A549 (cell line): ENCODE results near the gene RMI1. TPM values are rescaled to one million over a fixed set of nuclear protein-coding genes. Genes with fewer than 3 reads are reported as not detected.

Experiments used
- ATOH8 ChIP-seq: fragments of 250-450 bp; sonication (Bioruptor Pico); IDR thresholded peaks from 2 replicates; pipeline ENCODE4 v1.5.0; 2020; ENCODE audit warnings: low read depth, mild to moderate bottlenecking, moderate library complexity
- BCL3 ChIP-seq: fragments of >200 bp; sonication (Bioruptor Twin); formaldehyde crosslinking; IDR thresholded peaks from 3 replicates; pipeline ENCODE4 v1.6.1; 2016
- BHLHE40 ChIP-seq: IDR thresholded peaks from 2 replicates; pipeline ENCODE4 v1.6.1; 2012; ENCODE audit warnings: low read depth, low read length, inconsistent platforms
- CBX8 ChIP-seq: fragments of 200-600 bp; sonication (generic); IDR thresholded peaks from 2 replicates; pipeline ENCODE4 v1.6.1; 2016
- CEBPB ChIP-seq, 2 experiments: fragments of >200 bp in 1 of 2; sonication (Bioruptor Twin) in 1 of 2; formaldehyde crosslinking in 1 of 2; IDR thresholded peaks; 2 replicates each; pipeline ENCODE4 v1.6.1; 2012 to 2016
- CHD2 ChIP-seq: fragments of 150-350 bp; IDR thresholded peaks from 2 replicates; pipeline ENCODE4 v1.6.1; 2014; ENCODE audit warnings: low read length; ENCODE audit not compliant: partially characterized antibody
- CHD4 ChIP-seq: fragments of 200-600 bp; sonication (generic); IDR thresholded peaks from 2 replicates; pipeline ENCODE4 v1.6.1; 2016; ENCODE audit warnings: antibody characterized with exemption, mild to moderate bottlenecking, borderline replicate concordance
- CTCF ChIP-seq: fragments of >200 bp; sonication (Bioruptor Twin); formaldehyde crosslinking; IDR thresholded peaks from 3 replicates; pipeline ENCODE4 v1.5.1; 2016
- E2F6 ChIP-seq: IDR thresholded peaks from 2 replicates; pipeline ENCODE4 v1.6.1; 2012; ENCODE audit warnings: low read depth, borderline replicate concordance
- FOSL2 ChIP-seq, 2 experiments: fragments of 450-650 bp in 1 of 2; fragments of >200 bp in 1 of 2; sonication (Bioruptor Twin) in 1 of 2; formaldehyde crosslinking; IDR thresholded peaks; 2 replicates each; pipeline versions ENCODE4 v1.5.0 to v1.6.1; 2016 to 2020; ENCODE audit warnings: mild to moderate bottlenecking in 1 of 2, moderate library complexity in 1 of 2
- HDAC2 ChIP-seq: fragments of 200-600 bp; sonication (generic); IDR thresholded peaks from 2 replicates; pipeline ENCODE4 v1.6.1; 2016
- HEYL ChIP-seq: fragments of 250-450 bp; sonication (Bioruptor Pico); IDR thresholded peaks from 2 replicates; pipeline ENCODE4 v1.8.0; 2021; ENCODE audit warnings: mild to moderate bottlenecking, moderate library complexity
- HOXB5 ChIP-seq: fragments of 250-450 bp; sonication (Bioruptor Pico); IDR thresholded peaks from 2 replicates; pipeline ENCODE4 v1.5.0; 2020; ENCODE audit warnings: mild to moderate bottlenecking, moderate library complexity
- JUN ChIP-seq, 2 experiments: fragments of >200 bp; sonication (Bioruptor Twin); formaldehyde crosslinking; IDR thresholded peaks; 2 replicates in 1 of 2; 3 replicates in 1 of 2; pipeline ENCODE4 v1.6.1; 2016 to 2017
- JUNB ChIP-seq: fragments of >200 bp; sonication (Bioruptor Twin); formaldehyde crosslinking; IDR thresholded peaks from 2 replicates; pipeline ENCODE4 v1.6.1; 2016
- KDM1A ChIP-seq: fragments of 200-600 bp; sonication (generic); IDR thresholded peaks from 2 replicates; pipeline ENCODE4 v1.6.1; 2016; ENCODE audit warnings: low read depth, mild to moderate bottlenecking
- MAX ChIP-seq: IDR thresholded peaks from 2 replicates; pipeline ENCODE4 v1.6.1; 2012
- MYC ChIP-seq: IDR thresholded peaks from 2 replicates; pipeline ENCODE4 v1.6.1; 2012; ENCODE audit warnings: mild to moderate bottlenecking, inconsistent platforms, low read length, improper control_type of control experiment, borderline replicate concordance
- NPAS2 ChIP-seq: fragments of 250-450 bp; sonication (Bioruptor Pico); IDR thresholded peaks from 2 replicates; pipeline ENCODE4 v1.8.0; 2022; ENCODE audit warnings: mild to moderate bottlenecking, moderate library complexity, borderline replicate concordance
- PBX3 ChIP-seq: IDR thresholded peaks from 2 replicates; pipeline ENCODE4 v1.6.1; 2012
- POLR2A ChIP-seq: IDR thresholded peaks from 2 replicates; pipeline ENCODE4 v1.6.1; 2012; ENCODE audit warnings: mild to moderate bottlenecking, low read length
- RAD21 ChIP-seq, 2 experiments: fragments of >200 bp in 1 of 2; sonication (Bioruptor Twin) in 1 of 2; formaldehyde crosslinking in 1 of 2; IDR thresholded peaks in 1 of 2; conservative IDR thresholded peaks in 1 of 2; 2 replicates in 1 of 2; 3 replicates in 1 of 2; pipeline ENCODE4 v1.6.1; 2012 to 2018; ENCODE audit warnings: inconsistent platforms in 1 of 2
- RCOR1 ChIP-seq: fragments of 150-350 bp; IDR thresholded peaks from 2 replicates; pipeline ENCODE4 v1.6.1; 2014; ENCODE audit warnings: antibody characterized with exemption, low read length, low read depth
- REST ChIP-seq: fragments of 200-600 bp; sonication (generic); IDR thresholded peaks from 2 replicates; pipeline ENCODE4 v1.6.1; 2016; ENCODE audit warnings: antibody characterized with exemption, mild to moderate bottlenecking, moderate library complexity
- RNF2 ChIP-seq: fragments of 200-600 bp; sonication (generic); IDR thresholded peaks from 2 replicates; pipeline ENCODE4 v1.6.1; 2016; ENCODE audit warnings: low read depth, mild to moderate bottlenecking, antibody characterized with exemption, moderate library complexity, borderline replicate concordance
- SMC3 ChIP-seq: fragments of >200 bp; sonication (Bioruptor Twin); formaldehyde crosslinking; IDR thresholded peaks from 3 replicates; pipeline ENCODE4 v1.6.1; 2018; ENCODE audit warnings: inconsistent platforms
- SREBF2 ChIP-seq: fragments of 450-650 bp; IDR thresholded peaks from 2 replicates; pipeline ENCODE4 v1.6.1; 2014; ENCODE audit warnings: mild to moderate bottlenecking, moderate library complexity
- TFCP2L1 ChIP-seq: fragments of 250-450 bp; sonication (Bioruptor Pico); IDR thresholded peaks from 2 replicates; pipeline ENCODE4 v1.5.0; 2021; ENCODE audit warnings: mild to moderate bottlenecking
- USF2 ChIP-seq: fragments of 450-650 bp; IDR thresholded peaks from 2 replicates; pipeline ENCODE4 v1.6.1; 2014; ENCODE audit warnings: antibody characterized with exemption
- ZFP36 ChIP-seq: fragments of 450-650 bp; IDR thresholded peaks from 2 replicates; pipeline ENCODE4 v1.6.1; 2014; ENCODE audit warnings: borderline replicate concordance; ENCODE audit not compliant: partially characterized antibody
- ZNF302 ChIP-seq: fragments of 250-450 bp; sonication (Bioruptor Pico); IDR thresholded peaks from 2 replicates; pipeline ENCODE4 v1.9.0; 2021; ENCODE audit warnings: inconsistent platforms, mild to moderate bottlenecking, moderate library complexity
- ZSCAN20 ChIP-seq: fragments of 250-450 bp; sonication (Bioruptor Pico); IDR thresholded peaks from 2 replicates; pipeline ENCODE4 v1.8.0; 2022; ENCODE audit warnings: mild to moderate bottlenecking, moderate library complexity
- polyA plus RNA-seq, 4 experiments: library from polyadenylated mRNA; depleted of rRNA in 3 of 4; stranded (reverse); fragments of >200 nt; fragmentation: RNase III in 1 of 4; extraction: RNeasy Plus Mini Kit Qiagen cat#74134 plus additional on column Dnase treatment in 1 of 4; gene quantifications; 2 replicates in 3 of 4; 3 replicates in 1 of 4; pipeline ENCODE4 v1.2.3, GENCODE V29; 2011 to 2017

Gene RMI1
- polyA plus RNA-seq, 2 of the 4 experiments (the other 2 are of a cell fraction): 7.4 to 15.2 TPM

- TF ChIP-seq CTCF (no peak), CEBPB (IDR thresholded peaks at IDR 0.05) (no peak), JUN (IDR thresholded peaks at IDR 0.05) (peak; percentile 69 to 92), E2F6 (peak; percentile 91), ATOH8 (CRISPR knock-in tag) (no peak), USF2 (no peak), CHD4 (no peak), NPAS2 (no peak), SMC3 (no peak), TFCP2L1 (CRISPR knock-in tag) (no peak), RAD21 (conservative IDR thresholded peaks at IDR 0.05 in 1 of 2, IDR thresholded peaks at IDR 0.05 in 1 of 2) (no peak), JUNB (no peak), ZFP36 (no peak), HDAC2 (no peak), HEYL (CRISPR knock-in tag) (0 out of 2 replicates have a peak, but pooled peaks have one; percentile 47), FOSL2 (IDR thresholded peaks at IDR 0.05) (no peak), FOSL2 (CRISPR knock-in tag; IDR thresholded peaks at IDR 0.05) (no peak), HOXB5 (CRISPR knock-in tag) (0 out of 2 replicates have a peak, but pooled peaks have one; percentile 23), RNF2 (no peak), MAX (peak; percentile 66), PBX3 (no peak), POLR2A (peak; percentile 57), KDM1A (no peak), BCL3 (peak; percentile 62; the same call in 1 of the 3 replicates), CBX8 (no peak), SREBF2 (no peak), RCOR1 (no peak), ZNF302 (CRISPR knock-in tag) (no peak), CHD2 (no peak), ZSCAN20 (CRISPR knock-in tag) (no peak), BHLHE40 (no peak), REST (no peak), MYC (no peak)
These were observed 24.0 kb upstream of the RMI1 start (continued) for GRCh38 chr9:83956436-83957247.
